IMR-90 (cell line): ENCODE results near the gene TTC21A. TPM values are rescaled to one million over a fixed set of nuclear protein-coding genes. Genes with fewer than 3 reads are reported as not detected.
"Not testable (repeated sequence)": the region's sequence is repeated elsewhere in the genome, so short reads cannot be mapped to it uniquely, and the experiment has no call there.

Experiments used
- ATAC-seq: fragments of 200-7000 bp; cut with Tn5 transposase; 2 replicates; pipeline ENCODE4 v1.9.1; 2020; ENCODE audit warnings: low read depth, mild to moderate bottlenecking, moderate library complexity
- BruUV-seq: library from RNA; stranded (reverse); fragments of 400-500 nt; replicated peaks from 2 replicates; lab custom pipeline; 2021; lab: Mats Ljungman, UMichigan
- CTCF ChIA-PET: fragments of 300-600 bp; formaldehyde crosslinking; extraction: SDS; loops from one replicate; lab custom pipeline; 2021; ENCODE audit warnings: antibody characterized with exemption; lab: Yijun Ruan, JAX
- POLR2A ChIA-PET: fragments of 300-600 bp; sonication (Branson Sonifier 250); formaldehyde crosslinking; loops from one replicate; lab custom pipeline; 2022; ENCODE audit warnings: antibody characterized with exemption; ENCODE audit not compliant: unreplicated experiment; lab: Charles Lee
- DNase-seq: peaks from one replicate; pipeline ENCODE4 v3.0.0; 2013
- H2AFZ ChIP-seq: replicated peaks from 2 replicates; pipeline ENCODE3; 2013; ENCODE audit warnings: low read length, mild to moderate bottlenecking; ENCODE audit not compliant: poor library complexity
- H2AK5ac ChIP-seq: 2 replicates; pipeline ENCODE4 v1.6.1; 2013; ENCODE audit warnings: low read depth, low read length, inconsistent platforms
- H2AK9ac ChIP-seq: replicated peaks from 2 replicates; pipeline ENCODE3; 2013; ENCODE audit warnings: mild to moderate bottlenecking, low read depth, low read length, moderate library complexity; ENCODE audit not compliant: poor library complexity
- H2BK120ac ChIP-seq: 2 replicates; pipeline ENCODE4 v1.6.1; 2013; ENCODE audit warnings: low read depth, low read length, inconsistent platforms
- H2BK15ac ChIP-seq: 3 replicates; pipeline ENCODE4 v1.6.1; 2013; ENCODE audit warnings: low read depth, low read length, inconsistent platforms
- H2BK20ac ChIP-seq: 2 replicates; pipeline ENCODE4 v1.6.1; 2013; ENCODE audit warnings: low read depth, mild to moderate bottlenecking, inconsistent platforms, low read length, moderate library complexity
- H2BK5ac ChIP-seq: 2 replicates; pipeline ENCODE4 v1.6.1; 2013; ENCODE audit warnings: mild to moderate bottlenecking, low read depth, low read length, inconsistent platforms; ENCODE audit not compliant: poor library complexity, severe bottlenecking
- H3K14ac ChIP-seq: replicated peaks from 2 replicates; pipeline ENCODE4 v1.6.1; 2013; ENCODE audit warnings: low read depth, low read length, inconsistent platforms
- H3K18ac ChIP-seq: 2 replicates; pipeline ENCODE4 v1.6.1; 2013; ENCODE audit warnings: low read depth, low read length, control low read depth
- H3K23ac ChIP-seq: 2 replicates; pipeline ENCODE4 v1.6.1; 2013; ENCODE audit warnings: low read depth, low read length, inconsistent platforms
- H3K27ac ChIP-seq: 2 replicates; pipeline ENCODE4 v1.5.1; 2013; ENCODE audit warnings: mild to moderate bottlenecking, control low read depth, low read length; ENCODE audit not compliant: insufficient read depth
- H3K27me3 ChIP-seq: 2 replicates; pipeline ENCODE4 v1.6.1; 2013; ENCODE audit warnings: low read length; ENCODE audit not compliant: control insufficient read depth, insufficient read depth
- H3K36me3 ChIP-seq: 2 replicates; pipeline ENCODE4 v1.6.1; 2013; ENCODE audit warnings: low read length, mixed read lengths; ENCODE audit not compliant: control insufficient read depth, insufficient read depth
- H3K4ac ChIP-seq: 2 replicates; pipeline ENCODE4 v1.6.1; 2013; ENCODE audit warnings: low read depth, low read length, inconsistent platforms
- H3K4me1 ChIP-seq: 2 replicates; pipeline ENCODE4 v1.6.1; 2013; ENCODE audit warnings: low read length, mixed read lengths; ENCODE audit not compliant: control insufficient read depth, insufficient read depth
- H3K4me2 ChIP-seq: 2 replicates; pipeline ENCODE4 v1.6.1; 2013; ENCODE audit warnings: low read depth, mild to moderate bottlenecking, control low read depth, low read length, moderate library complexity
- H3K4me3 ChIP-seq: 2 replicates; pipeline ENCODE4 v1.5.1; 2013; ENCODE audit warnings: low read depth, mild to moderate bottlenecking, control low read depth, low read length, moderate library complexity; ENCODE audit not compliant: insufficient read depth
- H3K56ac ChIP-seq: 2 replicates; pipeline ENCODE4 v1.6.1; 2013; ENCODE audit warnings: low read length, inconsistent platforms; ENCODE audit not compliant: insufficient read depth; ENCODE audit errors: extremely low read depth
- H3K79me1 ChIP-seq, 2 experiments: 2 replicates each; pipeline ENCODE4 v1.6.1; 2013; ENCODE audit warnings: low read length in 2 of 2, inconsistent platforms in 1 of 2, low read depth in 1 of 2
- H3K9ac ChIP-seq: 2 replicates; pipeline ENCODE4 v1.6.1; 2013; ENCODE audit warnings: low read depth, low read length, control low read depth
- H3K9me1 ChIP-seq: 2 replicates; pipeline ENCODE4 v1.6.1; 2013; ENCODE audit warnings: low read length, inconsistent platforms; ENCODE audit not compliant: insufficient read depth
- H3K9me3 ChIP-seq: 2 replicates; pipeline ENCODE4 v1.6.1; 2013; ENCODE audit warnings: low read length; ENCODE audit not compliant: control insufficient read depth, insufficient read depth
- H4K20me1 ChIP-seq: 2 replicates; pipeline ENCODE4 v1.6.1; 2013; ENCODE audit warnings: low read length, inconsistent platforms; ENCODE audit not compliant: insufficient read depth
- H4K5ac ChIP-seq: 2 replicates; pipeline ENCODE4 v1.6.1; 2013; ENCODE audit warnings: mild to moderate bottlenecking, low read depth, low read length, control low read depth
- H4K8ac ChIP-seq, 2 experiments: 2 replicates each; pipeline ENCODE4 v1.6.1; 2013; ENCODE audit warnings: low read depth in 2 of 2, low read length in 2 of 2, control low read depth in 1 of 2, inconsistent platforms in 1 of 2
- H4K91ac ChIP-seq: 2 replicates; pipeline ENCODE4 v1.6.1; 2013; ENCODE audit warnings: low read depth, low read length, inconsistent platforms; ENCODE audit not compliant: insufficient read depth
- WGBS, 2 experiments: methylation state at CpG; one replicate each; pipeline versions ENCODE4 v1.1.5 to v1.1.7; 2013; ENCODE audit warnings: missing lambda C conversion rate in 2 of 2; ENCODE audit not compliant: insufficient read length in 1 of 2; ENCODE audit errors: extremely low coverage in 2 of 2; 5-methylcytosine and 5-hydroxymethylcytosine counted together
- dilution Hi-C: fragments of 300-500 bp; cut with HindIII; formaldehyde crosslinking; loops from one replicate; pipeline ENCODE4 v1.14.3; 2018; ENCODE audit warnings: low sequenced_read_pairs; ENCODE audit not compliant: unreplicated experiment
- in situ Hi-C: fragments of 300-500 bp; cut with MboI; formaldehyde crosslinking; loops from 3 replicates; pipeline ENCODE4 v1.14.3; 2019; ENCODE audit warnings: low sequenced_read_pairs, inconsistent platforms, mixed read lengths
- intact Hi-C: fragments of 100-400 bp; cut with micrococcal nuclease; formaldehyde crosslinking; loops from 2 replicates; pipeline ENCODE4 v1.10.0; 2022
- polyA plus RNA-seq, 3 experiments: library from polyadenylated mRNA; depleted of rRNA; stranded (reverse); fragments of >200 nt; gene quantifications; 2 replicates each; pipeline ENCODE4 v1.2.3, GENCODE V29; 2012; ENCODE audit warnings: low replicate concordance in 1 of 3
- total RNA-seq: library from RNA; depleted of rRNA; stranded (reverse); fragments of >200 nt; gene quantifications from 2 replicates; pipeline ENCODE4 v1.2.3, GENCODE V29; 2012

The TTC21A gene
- total and polyA plus RNA-seq, 2 of the 4 experiments (the other 2 are of a cell fraction), result 0.90 to 1.8 TPM

GRCh38 chr3:39170877-39171276, 63.4 kb downstream of the TTC21A start:
- H4K8ac ChIP-seq, H3K14ac ChIP-seq, POLR2A ChIA-PET, H2BK5ac ChIP-seq, H4K5ac ChIP-seq, H2AFZ ChIP-seq, H2BK120ac ChIP-seq, H3K4me3 ChIP-seq, DNase-seq, H3K27me3 ChIP-seq, H3K79me1 ChIP-seq, H2AK5ac ChIP-seq, CTCF ChIA-PET, H3K4me1 ChIP-seq, H3K36me3 ChIP-seq, H3K4me2 ChIP-seq, H3K27ac ChIP-seq, H3K23ac ChIP-seq, H3K4ac ChIP-seq, H2BK20ac ChIP-seq, dilution Hi-C loops, intact Hi-C loops, H4K20me1 ChIP-seq, ATAC-seq, H3K9me1 ChIP-seq, BruUV-seq, H3K18ac ChIP-seq, H4K91ac ChIP-seq, in situ Hi-C loops, H3K9me3 ChIP-seq, H3K56ac ChIP-seq, H3K9ac ChIP-seq, H2AK9ac ChIP-seq, H2BK15ac ChIP-seq: not testable (repeated sequence)
- WGBS, 2 experiments, result no CpG with 5 or more reads among the region's 6 CpGs
